Left ventricle myocardium inferior (tissue), 1 donor: ENCODE results near the gene RTN4IP1. TPM values are rescaled to one million over a fixed set of nuclear protein-coding genes. Genes with fewer than 3 reads are reported as not detected.

Experiments used
- DNase-seq: peaks from one replicate; pipeline ENCODE4 v3.0.0-alpha.2; 2020
- H3K27ac ChIP-seq: fragments of 200-600 bp; replicated peaks from 2 replicates; pipeline ENCODE4 v1.8.0; 2021
- H3K27me3 ChIP-seq: fragments of 200-600 bp; 2 replicates; pipeline ENCODE4 v1.8.0; 2021; ENCODE audit warnings: low read depth
- H3K36me3 ChIP-seq: fragments of 200-600 bp; 2 replicates; pipeline ENCODE4 v1.8.0; 2021
- H3K4me1 ChIP-seq: fragments of 200-600 bp; 2 replicates; pipeline ENCODE4 v1.8.0; 2021
- H3K4me3 ChIP-seq: fragments of 200-600 bp; 2 replicates; pipeline ENCODE4 v1.8.0; 2021; ENCODE audit warnings: mild to moderate bottlenecking, moderate library complexity
- H3K9me3 ChIP-seq: fragments of 200-600 bp; replicated peaks from 2 replicates; pipeline ENCODE4 v1.8.0; 2021
- CTCF ChIP-seq: fragments of 200-600 bp; IDR thresholded peaks from 2 replicates; pipeline ENCODE4 v1.8.0; 2021; ENCODE audit warnings: antibody characterized with exemption, mild to moderate bottlenecking, borderline replicate concordance
- intact Hi-C: fragments of 100-400 bp; cut with micrococcal nuclease; formaldehyde crosslinking; loops from one replicate; pipeline ENCODE4 v1.11.0; 2022
- total RNA-seq: library from RNA; stranded (reverse); fragmentation: NEBNext Ultra II Directional; extraction: Animal tissue kit (Norgen Biotek cat#: 25700); gene quantifications from one replicate; pipeline ENCODE4 v1.2.1, GENCODE V29; 2021
- donor health status: DM: no; HTN: yes; CAD: no; lungs with severe emphysema.

Gene RTN4IP1
- total RNA-seq, 1 donor from 2014 or later = 21.5 TPM

GRCh38 chr6:106546261-106546690 is 83.0 kb downstream of the RTN4IP1 start:
- DNase-seq = no peak
- peaks cover 20% of the 10 kb centered on the region for H3K4me1 ChIP-seq
- intact Hi-C loops = no loop called here
- H3K27me3 ChIP-seq = no peaks in the 10 kb centered on the region
- TF ChIP-seq CTCF = no peak
- no peaks in the 10 kb centered on the region for H3K9me3 ChIP-seq
- H3K27ac ChIP-seq = peak overlapping the region; percentile 63
- no peaks in the 10 kb centered on the region for H3K36me3 ChIP-seq
- H3K4me3 ChIP-seq = no peak overlapping the region

- DNase-seq = no peak
- Histone ChIP-seq H3K27ac (no peak overlapping the region), H3K4me3 (no peak overlapping the region), H3K9me3 (no peaks in the 10 kb centered on the region), H3K36me3 (no peaks in the 10 kb centered on the region), H3K4me1 (peaks cover under 1% of the 10 kb centered on the region), H3K27me3 (no peaks in the 10 kb centered on the region)
- intact Hi-C loops = no loop called here
- no peak for TF ChIP-seq CTCF
These were observed 88.4 kb downstream of the RTN4IP1 start for GRCh38 chr6:106540907-106541306.

- H3K9me3 ChIP-seq = no peaks in the 10 kb centered on the region
- no peaks in the 10 kb centered on the region for H3K4me1 ChIP-seq
- intact Hi-C loops = no loop called here
These were observed 88.9 kb downstream of the RTN4IP1 start for GRCh38 chr6:106540432-106540831.

GRCh38 chr6:106539936-106540335 is 89.4 kb downstream of the RTN4IP1 start:
- H3K9me3 ChIP-seq = no peaks in the 10 kb centered on the region
- no peak overlapping the region for H3K4me3 ChIP-seq
- no peaks in the 10 kb centered on the region for H3K36me3 ChIP-seq
- intact Hi-C loops = no loop called here
- H3K27ac ChIP-seq = no peak overlapping the region
- H3K4me1 ChIP-seq = no peaks in the 10 kb centered on the region
- TF ChIP-seq CTCF = no peak
- no peaks in the 10 kb centered on the region for H3K27me3 ChIP-seq
- DNase-seq = no peak

More at GRCh38 chr6:106540432-106540831, 88.9 kb downstream of the RTN4IP1 start:
- TF ChIP-seq CTCF = no peak
- H3K4me3 ChIP-seq = no peak overlapping the region
- no peak for DNase-seq
- H3K27ac ChIP-seq = no peak overlapping the region
- no peaks in the 10 kb centered on the region for H3K36me3 ChIP-seq
- no peaks in the 10 kb centered on the region for H3K27me3 ChIP-seq

- no peaks in the 10 kb centered on the region for H3K9me3 ChIP-seq
- H3K36me3 ChIP-seq = no peaks in the 10 kb centered on the region
- no peaks in the 10 kb centered on the region for H3K4me1 ChIP-seq
- no peak for TF ChIP-seq CTCF
- intact Hi-C loops = no loop called here
- DNase-seq = no peak
- no peak overlapping the region for H3K27ac ChIP-seq
- H3K27me3 ChIP-seq = no peaks in the 10 kb centered on the region
- no peak overlapping the region for H3K4me3 ChIP-seq
These were observed 91.2 kb downstream of the RTN4IP1 start for GRCh38 chr6:106538145-106538544.

- TF ChIP-seq CTCF = no peak
- no peaks in the 10 kb centered on the region for H3K27me3 ChIP-seq
- intact Hi-C loops = no loop called here
- no peaks in the 10 kb centered on the region for H3K36me3 ChIP-seq
- H3K27ac ChIP-seq = no peak overlapping the region
- H3K4me3 ChIP-seq = no peak overlapping the region
- no peaks in the 10 kb centered on the region for H3K9me3 ChIP-seq
- no peak for DNase-seq
- H3K4me1 ChIP-seq = no peaks in the 10 kb centered on the region
These were observed 91.6 kb downstream of the RTN4IP1 start for GRCh38 chr6:106537662-106538061.
